ENCODE measurements around the gene CACUL1. TPM values are rescaled to one million over a fixed set of nuclear protein-coding genes. Genes with fewer than 3 reads are reported as not detected.

The CACUL1 gene
- 10.4 and 10.6 TPM in 2 replicates for total RNA-seq

GRCh38 chr10:118754556-118755423 lies at the start of gene CACUL1:
Gene CACUL1 (minus strand): TSS chr10:118754970. CDS start chr10:118754762, 208 bp downstream.

Other genes starting within 250 kb of the CACUL1 start
- not detected in 2 replicates for gene PRLHR, start 159.3 kb downstream of the CACUL1 start, total RNA-seq